ENCODE measurements around the gene HMCES. TPM values are rescaled to one million over a fixed set of nuclear protein-coding genes. Genes with fewer than 3 reads are reported as not detected.
"Not testable (repeated sequence)": the region's sequence is repeated elsewhere in the genome, so short reads cannot be mapped to it uniquely, and the experiment has no call there.

Gene HMCES
- total and polyA plus RNA-seq, 11 donors, result 30.0 to 46.6 (median 37.7) TPM

- DNase-seq (no peak), ATAC-seq (no peak)
- Histone ChIP-seq H3K27me3 (peaks cover 0 to under 1% (median 0%) of the 10 kb centered on the region in 9 donors), H3K36me3 (no peaks in the 10 kb centered on the region), H3K27ac (peak overlapping the region in 8 of 12 donors; percentile 12 to 67 (median 34)), H3K4me1 (peaks cover 0 to 49% (median 34%) of the 10 kb centered on the region in 12 donors), H3K9me3 (no peaks in the 10 kb centered on the region), H3K4me3 (no peak overlapping the region)
- intact Hi-C loops (cut with DNase I), result no loop called here
- TF ChIP-seq POLR2A (IDR thresholded peaks at IDR 0.05), result no peak
- TF ChIP-seq, protein P1, sequence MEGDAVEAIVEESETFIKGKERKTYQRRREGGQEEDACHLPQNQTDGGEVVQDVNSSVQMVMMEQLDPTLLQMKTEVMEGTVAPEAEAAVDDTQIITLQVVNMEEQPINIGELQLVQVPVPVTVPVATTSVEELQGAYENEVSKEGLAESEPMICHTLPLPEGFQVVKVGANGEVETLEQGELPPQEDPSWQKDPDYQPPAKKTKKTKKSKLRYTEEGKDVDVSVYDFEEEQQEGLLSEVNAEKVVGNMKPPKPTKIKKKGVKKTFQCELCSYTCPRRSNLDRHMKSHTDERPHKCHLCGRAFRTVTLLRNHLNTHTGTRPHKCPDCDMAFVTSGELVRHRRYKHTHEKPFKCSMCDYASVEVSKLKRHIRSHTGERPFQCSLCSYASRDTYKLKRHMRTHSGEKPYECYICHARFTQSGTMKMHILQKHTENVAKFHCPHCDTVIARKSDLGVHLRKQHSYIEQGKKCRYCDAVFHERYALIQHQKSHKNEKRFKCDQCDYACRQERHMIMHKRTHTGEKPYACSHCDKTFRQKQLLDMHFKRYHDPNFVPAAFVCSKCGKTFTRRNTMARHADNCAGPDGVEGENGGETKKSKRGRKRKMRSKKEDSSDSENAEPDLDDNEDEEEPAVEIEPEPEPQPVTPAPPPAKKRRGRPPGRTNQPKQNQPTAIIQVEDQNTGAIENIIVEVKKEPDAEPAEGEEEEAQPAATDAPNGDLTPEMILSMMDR (IDR thresholded peaks at IDR 0.05), result no peak
- 84 to 94% (median 92%) methylated on average over 3 of the region's 3 CpGs for WGBS, 4 donors
Measured at GRCh38 chr3:129348734-129349133, 70.1 kb downstream of the HMCES start.

DNA sequence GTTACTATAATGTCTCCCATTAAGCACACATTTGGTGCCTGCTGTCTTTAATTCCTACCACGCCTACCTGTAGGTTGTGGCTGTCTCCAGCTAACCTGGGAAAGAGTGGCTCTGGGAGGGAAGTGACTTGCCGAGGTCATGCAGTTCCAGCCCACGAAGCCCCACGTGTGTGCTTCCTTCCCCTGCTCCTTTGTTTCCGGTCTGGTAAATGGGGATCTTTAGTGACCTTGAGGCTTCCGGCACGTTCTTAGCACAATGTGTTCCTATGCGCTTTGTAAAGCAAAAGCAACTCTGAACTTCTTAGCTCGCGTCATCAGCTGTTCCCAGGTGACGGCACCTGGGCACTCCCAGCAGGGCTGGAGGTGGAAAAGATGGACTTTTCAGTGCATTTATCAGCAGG, 70.5 kb downstream of the HMCES start:
- ATAC-seq, result peak in 2 of 4 donors; percentile 52 to 76
- H3K9me3 ChIP-seq; H3K27me3 ChIP-seq; H3K36me3 ChIP-seq; intact Hi-C loops (cut with DNase I); DNase-seq; H3K4me3 ChIP-seq: not testable (repeated sequence)
- WGBS, 4 donors, result 54 to 70% (median 67%) methylated on average over 9 to 11 of the region's 11 CpGs
- H3K4me1 ChIP-seq, result peaks cover 0 to 47% (median 33%) of the 10 kb centered on the region in 12 donors
- H3K27ac ChIP-seq, result peak overlapping the region in 11 of 12 donors; percentile 29 to 70 (median 50)

- 89 to 94% (median 92%) methylated on average over 9 to 10 of the region's 10 CpGs for WGBS, 4 donors
Measured at GRCh38 chr3:129349791-129350190, 71.1 kb downstream of the HMCES start.

DNA sequence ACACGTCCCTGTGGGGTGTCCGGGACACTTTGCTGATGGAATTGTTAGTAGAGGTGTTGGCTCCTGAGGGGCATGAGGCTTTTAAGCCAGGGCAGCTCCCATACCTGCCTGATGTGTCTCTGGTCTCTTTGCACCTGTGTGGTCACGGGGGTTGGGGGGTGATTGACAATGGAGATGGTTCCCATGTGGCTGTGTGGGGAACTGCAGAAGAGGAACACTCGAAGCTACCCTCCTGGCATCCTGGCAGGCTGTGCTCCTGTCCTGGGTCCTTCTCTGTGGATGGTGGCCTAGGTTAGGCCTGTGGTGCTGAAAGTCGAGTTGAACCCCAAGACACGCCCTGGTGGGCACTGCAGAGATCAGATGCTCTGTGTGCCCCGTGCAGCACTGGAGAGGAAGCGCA, 73.4 kb downstream of the HMCES start:
- TF ChIP-seq, protein P1 (IDR thresholded peaks at IDR 0.05), result peak in 1 of 12 donors; percentile 23
- no peak for TF ChIP-seq POLR2A (IDR thresholded peaks at IDR 0.05)
- intact Hi-C loops (cut with DNase I), result no loop called here
- Histone ChIP-seq H3K4me1 (peaks cover 0 to 28% (median 17%) of the 10 kb centered on the region in 12 donors), H3K27ac (peak overlapping the region in 1 of 12 donors; percentile 66), H3K9me3 (no peaks in the 10 kb centered on the region), H3K4me3 (no peak overlapping the region), H3K36me3 (no peaks in the 10 kb centered on the region), H3K27me3 (no peaks in the 10 kb centered on the region)
- ATAC-seq (no peak), DNase-seq (no peak)
- 79 to 92% (median 88%) methylated on average over 7 to 8 of the region's 8 CpGs for WGBS, 4 donors

More at GRCh38 chr3:129349791-129350190, 71.1 kb downstream of the HMCES start:
- no peaks in the 10 kb centered on the region for H3K9me3 ChIP-seq
- intact Hi-C loops (cut with DNase I), result no loop called here
- H3K27ac ChIP-seq, result peak overlapping the region in 9 of 12 donors; percentile 29 to 70 (median 50)
- H3K4me3 ChIP-seq, result no peak overlapping the region
- TF ChIP-seq, protein P1 (IDR thresholded peaks at IDR 0.05), result no peak
- no peak for TF ChIP-seq POLR2A (IDR thresholded peaks at IDR 0.05)
- ATAC-seq (no peak), DNase-seq (no peak)
- peaks cover 0 to 42% (median 30%) of the 10 kb centered on the region in 12 donors for H3K4me1 ChIP-seq
- no peaks in the 10 kb centered on the region for H3K27me3 ChIP-seq
- no peaks in the 10 kb centered on the region for H3K36me3 ChIP-seq
